ENCODE data around the gene GIGYF1. TPM values are rescaled to one million over a fixed set of nuclear protein-coding genes. Genes with fewer than 3 reads are reported as not detected.

GIGYF1 gene
- total RNA-seq, 1 donor from 2014 or later = 53.9 TPM

DNA sequence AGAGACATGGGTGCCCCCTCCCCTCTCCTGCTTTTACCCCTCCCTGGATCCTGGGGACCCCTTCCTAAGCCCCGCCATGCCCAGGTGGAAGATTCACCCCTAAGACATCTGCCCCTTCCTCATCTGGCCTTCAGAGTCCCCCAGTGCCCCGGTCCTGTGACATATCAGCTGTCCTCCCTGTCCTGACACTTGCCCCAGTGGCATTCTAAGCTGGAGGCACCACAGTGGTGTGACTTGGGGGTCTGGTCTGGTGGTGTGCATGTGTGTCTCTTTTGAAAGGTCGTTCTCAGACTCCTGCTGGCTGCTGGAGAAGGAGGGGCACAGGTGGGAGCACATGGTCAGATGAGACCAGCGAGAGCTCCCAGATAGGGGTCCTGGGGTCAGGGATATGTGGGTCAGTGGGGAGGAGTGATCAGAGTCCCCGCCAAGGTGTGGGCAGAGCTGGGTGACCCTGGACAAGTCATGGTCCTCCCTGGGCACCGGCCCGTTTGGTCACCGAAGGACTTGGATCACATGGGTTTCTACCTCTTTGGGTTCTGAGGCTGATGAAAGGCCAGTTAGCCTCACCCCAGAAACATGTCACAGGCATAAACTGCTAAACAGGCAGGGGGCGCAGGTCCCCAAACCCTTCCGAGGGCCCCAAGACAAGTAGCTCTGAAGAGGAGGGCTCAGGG, 52.1 kb downstream of the GIGYF1 start:
- Mint-ChIP-seq H3K36me3 (ENCODE audit: low read depth) (no peaks in the 10 kb centered on the region), H3K4me1 (ENCODE audit: low read depth) (peaks cover 1% of the 10 kb centered on the region), H3K4me3 (ENCODE audit: low read depth) (no peak overlapping the region), H3K9me3 (no peaks in the 10 kb centered on the region), H3K27me3 (ENCODE audit: low read depth) (peaks cover 3% of the 10 kb centered on the region), H3K27ac (no peak overlapping the region)
- DNase-seq (ENCODE audit: low spot score) = no peak
- intact Hi-C loops (cut with micrococcal nuclease) = no loop called here

DNA sequence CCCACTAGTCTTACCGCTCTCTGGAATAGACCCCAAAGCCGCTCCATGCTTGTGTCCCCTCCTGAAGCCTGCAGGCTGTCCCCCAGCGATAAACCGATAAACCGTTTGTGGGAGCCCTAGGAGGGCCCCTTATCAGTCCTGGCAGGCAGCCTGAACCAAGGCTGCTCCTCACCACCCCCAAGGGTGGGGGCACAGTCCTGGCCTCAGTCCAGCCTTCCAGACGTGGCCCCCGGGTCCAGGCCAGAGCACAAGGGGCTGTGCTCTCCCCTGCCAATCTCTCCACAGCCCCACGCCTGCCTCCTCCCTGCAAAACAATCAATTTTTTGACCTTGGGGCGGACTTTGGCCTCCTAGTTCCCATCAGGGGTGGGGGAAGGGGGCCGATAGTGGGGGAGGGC, 52.6 kb downstream of the GIGYF1 start, which contains the start of gene TFR2:
TFR2 (minus strand) TSS at position 90 of the 397 bp plus-strand sequence; CDS start at position 47, 43 bp downstream.
- Mint-ChIP-seq H3K27ac (no peak within 1 kb of the TSS), H3K36me3 (ENCODE audit: low read depth) (no peaks in the 10 kb centered on the region), H3K4me3 (ENCODE audit: low read depth) (no peak within 1 kb of the TSS), H3K4me1 (ENCODE audit: low read depth) (peaks cover 1% of the 10 kb centered on the region), H3K27me3 (ENCODE audit: low read depth) (peaks cover 3% of the 10 kb centered on the region), H3K9me3 (no peaks in the 10 kb centered on the region)
- no peak for DNase-seq (ENCODE audit: low spot score)
- intact Hi-C loops (cut with micrococcal nuclease) = no loop called here

DNA sequence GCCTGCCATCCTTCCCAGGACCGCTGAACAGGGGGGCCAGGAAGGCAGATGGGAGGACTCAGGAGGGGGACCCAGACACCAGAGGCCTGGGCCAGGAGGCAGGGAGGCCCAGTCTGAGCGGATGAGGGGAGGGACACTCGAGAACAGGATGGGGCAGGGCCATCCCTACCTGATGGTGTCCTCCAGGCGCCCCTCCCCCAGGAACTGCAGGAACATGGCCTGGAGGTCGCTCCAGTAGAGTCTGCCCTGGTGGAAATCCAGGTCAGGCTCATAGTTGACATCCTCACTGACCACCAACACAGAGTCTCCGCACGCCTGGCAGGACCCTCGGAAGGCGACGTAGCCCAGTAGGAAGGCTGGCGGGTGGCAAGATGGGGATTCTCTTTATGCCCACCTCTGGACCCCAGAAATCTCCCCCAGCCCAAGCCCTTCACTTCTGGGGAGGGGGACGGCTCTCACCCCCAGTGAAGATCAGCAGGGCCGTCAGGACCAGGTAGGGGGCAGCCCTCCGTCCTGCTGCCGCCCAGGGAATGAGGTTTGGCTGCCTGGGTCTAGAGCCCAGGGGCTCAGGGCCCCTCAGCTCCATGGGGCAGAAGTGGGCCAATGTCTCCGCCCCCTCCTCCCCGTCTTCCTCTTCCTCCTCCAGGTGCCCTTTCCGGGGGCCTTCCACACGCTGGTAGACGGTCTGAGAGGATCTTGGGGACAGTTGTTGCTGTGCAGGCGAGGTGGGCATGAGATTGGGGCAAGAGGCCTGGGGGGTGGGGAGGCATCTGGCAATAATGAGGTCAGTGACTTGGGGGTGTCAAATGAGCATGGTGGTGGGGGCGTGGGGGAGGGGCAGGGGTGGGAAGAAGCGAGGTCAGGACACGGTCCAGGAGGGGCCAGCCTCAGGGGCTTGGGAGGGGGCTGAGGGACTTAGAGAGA, 53.3 kb downstream of the GIGYF1 start:
- peaks cover 3% of the 10 kb centered on the region for H3K27me3 Mint-ChIP-seq (ENCODE audit: low read depth)
- H3K27ac Mint-ChIP-seq = no peak overlapping the region
- no peaks in the 10 kb centered on the region for H3K9me3 Mint-ChIP-seq
- no peaks in the 10 kb centered on the region for H3K36me3 Mint-ChIP-seq (ENCODE audit: low read depth)
- intact Hi-C loops (cut with micrococcal nuclease) = no loop called here
- DNase-seq (ENCODE audit: low spot score) = no peak
- no peak overlapping the region for H3K4me3 Mint-ChIP-seq (ENCODE audit: low read depth)
- H3K4me1 Mint-ChIP-seq (ENCODE audit: low read depth) = peaks cover 1% of the 10 kb centered on the region

DNA sequence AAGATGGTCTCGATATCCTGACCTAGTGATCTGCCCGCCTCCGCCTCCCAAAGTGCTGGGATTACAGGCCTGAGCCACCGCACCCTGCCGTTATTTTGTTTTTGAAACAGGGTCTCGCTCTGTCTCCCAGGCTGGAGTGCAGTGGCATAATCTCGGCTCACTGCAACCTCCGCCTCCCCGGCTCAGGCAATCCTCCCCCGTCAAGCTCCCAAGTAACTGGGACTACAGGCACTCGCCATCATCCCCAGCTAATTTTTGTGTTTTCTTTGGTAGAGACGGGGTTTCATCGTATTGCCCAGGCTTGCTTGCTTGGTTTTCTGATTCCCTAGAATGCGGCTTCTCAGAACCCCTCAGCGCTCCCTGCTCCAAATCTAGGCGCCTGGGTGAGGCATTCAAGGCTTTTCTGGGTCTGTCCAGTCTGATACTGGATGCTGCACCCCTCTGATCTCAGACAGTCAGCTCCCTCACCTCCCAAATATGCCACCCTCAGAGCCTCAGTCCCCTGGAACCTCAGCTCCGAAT, 54.0 kb downstream of the GIGYF1 start:
- Mint-ChIP-seq H3K4me1 (ENCODE audit: low read depth) (peaks cover 1% of the 10 kb centered on the region), H3K36me3 (ENCODE audit: low read depth) (no peaks in the 10 kb centered on the region), H3K27me3 (ENCODE audit: low read depth) (peaks cover under 1% of the 10 kb centered on the region), H3K4me3 (ENCODE audit: low read depth) (no peak overlapping the region), H3K9me3 (no peaks in the 10 kb centered on the region), H3K27ac (no peak overlapping the region)
- intact Hi-C loops (cut with micrococcal nuclease) = no loop called here
- DNase-seq (ENCODE audit: low spot score) = no peak

- intact Hi-C loops (cut with micrococcal nuclease) = loop anchor here (1.0 kb wide), 2 partner anchors 40 to 73 kb away; partner anchors contain the start of genes GNB2 and POP7
- H3K27me3 Mint-ChIP-seq (ENCODE audit: low read depth) = no peaks in the 10 kb centered on the region
- peak overlapping the region; percentile 95 for H3K27ac Mint-ChIP-seq
- peak overlapping the region; percentile 89 for H3K4me3 Mint-ChIP-seq (ENCODE audit: low read depth)
- DNase-seq (ENCODE audit: low spot score) = peak; percentile 61
- H3K4me1 Mint-ChIP-seq (ENCODE audit: low read depth) = peaks cover 28% of the 10 kb centered on the region
- H3K36me3 Mint-ChIP-seq (ENCODE audit: low read depth) = peaks cover 10% of the 10 kb centered on the region
- no peaks in the 10 kb centered on the region for H3K9me3 Mint-ChIP-seq
Measured at GRCh38 chr7:100632951-100633717, 60.9 kb downstream of the GIGYF1 start.

DNA sequence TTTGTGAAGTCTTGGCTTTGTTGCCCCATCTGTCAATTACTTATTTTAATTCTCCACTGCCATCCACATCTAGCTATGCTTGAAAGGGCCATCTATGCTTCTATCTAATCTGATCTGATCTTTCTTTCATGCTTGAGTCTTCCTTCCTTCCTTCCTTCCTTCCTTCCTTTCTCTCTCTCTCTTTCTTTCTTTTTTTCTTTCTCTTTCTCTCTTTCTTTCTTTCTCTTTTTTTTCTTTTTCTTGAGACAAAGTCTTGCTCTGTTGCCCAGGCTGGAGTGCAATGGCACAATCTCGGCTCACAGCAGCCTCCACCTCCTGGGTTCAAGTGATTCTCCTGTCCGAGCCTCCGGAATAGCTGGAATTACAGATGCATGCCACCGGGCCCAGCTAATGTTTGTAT, 64.0 kb downstream of the GIGYF1 start:
- H3K27ac Mint-ChIP-seq = peak overlapping the region; percentile 5

More for the DNA sequence above, 64.0 kb downstream of the GIGYF1 start:
- H3K27me3 Mint-ChIP-seq (ENCODE audit: low read depth) = no peaks in the 10 kb centered on the region
- H3K4me3 Mint-ChIP-seq (ENCODE audit: low read depth) = no peak overlapping the region
- intact Hi-C loops (cut with micrococcal nuclease) = no loop called here
- peaks cover 10% of the 10 kb centered on the region for H3K36me3 Mint-ChIP-seq (ENCODE audit: low read depth)
- peaks cover 37% of the 10 kb centered on the region for H3K4me1 Mint-ChIP-seq (ENCODE audit: low read depth)
- no peaks in the 10 kb centered on the region for H3K9me3 Mint-ChIP-seq
- DNase-seq (ENCODE audit: low spot score) = no peak

Other genes starting within 250 kb of the GIGYF1 start
- 3.2 and 4.5 TPM in 2 replicates for gene SPACDR, start 230.0 kb downstream of the GIGYF1 start, total RNA-seq
- gene TSC22D4, start 215.0 kb downstream of the GIGYF1 start, total RNA-seq = 103 and 106 TPM in 2 replicates
- gene NYAP1, start 210.3 kb downstream of the GIGYF1 start, total RNA-seq = 0.27 and 0.34 TPM in 2 replicates
- 75.5 and 75.7 TPM in 2 replicates for gene AGFG2, start 155.0 kb downstream of the GIGYF1 start, total RNA-seq
- gene SAP25, start 120.3 kb downstream of the GIGYF1 start, total RNA-seq = 11.3 and 11.8 TPM in 2 replicates
- 105 and 106 TPM in 2 replicates for gene LRCH4, start 108.1 kb downstream of the GIGYF1 start, total RNA-seq
- 0.37 and 0.91 TPM in 2 replicates for gene FBXO24, start 107.9 kb downstream of the GIGYF1 start, total RNA-seq
- gene PCOLCE, start 91.9 kb downstream of the GIGYF1 start, total RNA-seq = 8.6 and 10.3 TPM in 2 replicates
- 14.1 TPM in 2 replicates for gene MOSPD3, start 81.7 kb downstream of the GIGYF1 start, total RNA-seq
- gene TFR2, start 52.7 kb downstream of the GIGYF1 start, total RNA-seq = 16.7 and 19.7 TPM in 2 replicates
- not detected in 2 replicates for gene ACTL6B, start 37.8 kb downstream of the GIGYF1 start, total RNA-seq
- gene GNB2, start 20.5 kb downstream of the GIGYF1 start, total RNA-seq = 221 and 224 TPM in 2 replicates
- 67.6 and 68.7 TPM in 2 replicates for gene POP7, start 11.9 kb upstream of the GIGYF1 start, total RNA-seq
- gene EPO, start 26.2 kb upstream of the GIGYF1 start, total RNA-seq = 0.14 TPM in 1 of 2 replicates, not detected in the other
- gene ZAN, start 39.3 kb upstream of the GIGYF1 start, total RNA-seq = not detected in 2 replicates
- 2.1 and 2.4 TPM in 2 replicates for gene EPHB4, start 133.3 kb upstream of the GIGYF1 start, total RNA-seq
- 27.3 and 31.6 TPM in 2 replicates for gene SLC12A9, start 158.5 kb upstream of the GIGYF1 start, total RNA-seq
- 38.5 and 38.7 TPM in 2 replicates for gene TRIP6, start 173.1 kb upstream of the GIGYF1 start, total RNA-seq
- 280 and 290 TPM in 2 replicates for gene SRRT, start 180.9 kb upstream of the GIGYF1 start, total RNA-seq
- 3.8 and 5.0 TPM in 2 replicates for gene UFSP1, start 195.5 kb upstream of the GIGYF1 start, total RNA-seq
- gene ACHE, start 201.6 kb upstream of the GIGYF1 start, total RNA-seq = 0.09 and 0.21 TPM in 2 replicates

All from activated T-helper 2 cell treated with anti-CD3 and anti-CD28 coated beads, Interferon-gamma antibody, Interleukin-2, Interleukin-4, amounts not matched to agents 10 μg/mL and 5 μg/mL and 100 μg/mL, durations not matched to agents 14 hours and 24 hours and 36 hours (primary cell).